Endometrial microvascular endothelial cells (primary cell): Measurements from ENCODE around the gene DYNC1H1. TPM values are rescaled to one million over a fixed set of nuclear protein-coding genes. Genes with fewer than 3 reads are reported as not detected.

Experiments used
- in situ Hi-C: cut with HindIII; loops from 2 replicates; pipeline ENCODE4 v1.10.0; 2017; ENCODE audit warnings: low sequenced_read_pairs, low pct_unique_long_range_greater_than_20kb; ENCODE audit errors: inconsistent ontology term
- total RNA-seq: library from RNA; depleted of rRNA; stranded (reverse); fragments of >200 nt; gene quantifications from one replicate; pipeline ENCODE4 v1.2.3, GENCODE V29; 2015; ENCODE audit errors: inconsistent ontology term

The DYNC1H1 gene
- total RNA-seq, 1 donor from 2014 or later: 435 TPM

- in situ Hi-C loops: no loop called here
Observed at GRCh38 chr14:101937926-101938767, 26.2 kb upstream of the DYNC1H1 start.

GRCh38 chr14:101939646-101940170 is 24.7 kb upstream of the DYNC1H1 start:
- in situ Hi-C loops: no loop called here

GRCh38 chr14:101944451-101944850 is 19.9 kb upstream of the DYNC1H1 start:
- in situ Hi-C loops: no loop called here

- in situ Hi-C loops: no loop called here
Observed at GRCh38 chr14:101945171-101945570, 19.2 kb upstream of the DYNC1H1 start.

- in situ Hi-C loops: no loop called here
Observed at GRCh38 chr14:101947577-101947903, 16.8 kb upstream of the DYNC1H1 start.

- in situ Hi-C loops: no loop called here
Observed at GRCh38 chr14:101947904-101948665, 16.3 kb upstream of the DYNC1H1 start.

- in situ Hi-C loops: no loop called here
Observed at GRCh38 chr14:101948666-101949216, 15.6 kb upstream of the DYNC1H1 start.

- in situ Hi-C loops: no loop called here
Observed at GRCh38 chr14:101950100-101950499, 14.3 kb upstream of the DYNC1H1 start.

- in situ Hi-C loops: no loop called here
Observed at GRCh38 chr14:101950516-101951215, 13.7 kb upstream of the DYNC1H1 start.

GRCh38 chr14:101953151-101953550 is 11.2 kb upstream of the DYNC1H1 start:
- in situ Hi-C loops: no loop called here

GRCh38 chr14:101954501-101954900 is 9.9 kb upstream of the DYNC1H1 start:
- in situ Hi-C loops: no loop called here

GRCh38 chr14:101955695-101956161 is 8.6 kb upstream of the DYNC1H1 start:
- in situ Hi-C loops: no loop called here

GRCh38 chr14:101956179-101956885 is 8.0 kb upstream of the DYNC1H1 start:
- in situ Hi-C loops: no loop called here

GRCh38 chr14:101957406-101958234 is 6.8 kb upstream of the DYNC1H1 start:
- in situ Hi-C loops: no loop called here

GRCh38 chr14:101958418-101959180 is 5.8 kb upstream of the DYNC1H1 start:
- in situ Hi-C loops: no loop called here

GRCh38 chr14:101959277-101959676 is 5.1 kb upstream of the DYNC1H1 start:
- in situ Hi-C loops: no loop called here

GRCh38 chr14:101960225-101960624 is 4.1 kb upstream of the DYNC1H1 start:
- in situ Hi-C loops: no loop called here
